SK-N-SH (cell line): ENCODE results near the gene CNBD2. TPM values are rescaled to one million over a fixed set of nuclear protein-coding genes. Genes with fewer than 3 reads are reported as not detected.

ENCODE experiments used
- CTCF ChIA-PET: fragments of 300-600, 350-600 bp; formaldehyde crosslinking; extraction: SDS; loops from one replicate; lab custom pipeline; 2021; lab: Yijun Ruan, JAX
- POLR2A ChIA-PET: fragments of 350-600 bp; sonication (Branson Sonifier 250); formaldehyde crosslinking; extraction: SDS; loops from one replicate; lab custom pipeline; 2020; ENCODE audit warnings: antibody characterized with exemption, inconsistent platforms; lab: Yijun Ruan, JAX
- DNase-seq: peaks from one replicate; pipeline ENCODE4 v3.0.0; 2012
- H2AFZ ChIP-seq: fragments of 200-600 bp; sonication (generic); 2 replicates; pipeline ENCODE4 v1.8.1; 2016; ENCODE audit warnings: antibody characterized with exemption, mild to moderate bottlenecking, low read depth
- H3F3A ChIP-seq: fragments of 200-600 bp; sonication (generic); replicated peaks from 2 replicates; pipeline ENCODE3; 2016; ENCODE audit warnings: antibody characterized with exemption, mild to moderate bottlenecking; ENCODE audit not compliant: insufficient read depth
- H3K27ac ChIP-seq, 2 experiments: fragments of 200-500 bp in 1 of 2; fragments of 200-600 bp in 1 of 2; sonication (Bioruptor generic) in 1 of 2; sonication (generic), shearing (Covaris generic) in 1 of 2; 2 replicates each; pipeline versions ENCODE4 v1.5.1 to v1.6.1; 2014 to 2016; ENCODE audit warnings: low read depth in 2 of 2, inconsistent platforms in 1 of 2, low read length in 1 of 2, mild to moderate bottlenecking in 1 of 2, mixed read lengths in 1 of 2
- H3K27me3 ChIP-seq: fragments of 200-600 bp; sonication (generic), shearing (Covaris generic); 2 replicates; pipeline ENCODE4 v1.6.1; 2016; ENCODE audit warnings: mixed run types; ENCODE audit not compliant: insufficient read depth
- H3K36me3 ChIP-seq, 2 experiments: fragments of 200-500 bp in 1 of 2; fragments of 200-600 bp in 1 of 2; sonication (Bioruptor generic) in 1 of 2; sonication (generic) in 1 of 2; replicated peaks in 1 of 2; 2 replicates each; pipeline versions ENCODE3 to v1.5.1; 2014 to 2016; ENCODE audit warnings: low read length in 1 of 2, mild to moderate bottlenecking in 1 of 2; ENCODE audit not compliant: insufficient read depth in 2 of 2, control insufficient read depth in 1 of 2
- H3K4me1 ChIP-seq, 2 experiments: fragments of 200-500 bp in 1 of 2; fragments of 200-600 bp in 1 of 2; sonication (Bioruptor generic) in 1 of 2; sonication (generic), shearing (Covaris generic) in 1 of 2; 2 replicates each; pipeline versions ENCODE4 v1.5.1 to v1.6.1; 2014 to 2016; ENCODE audit warnings: low read depth in 1 of 2, low read length in 1 of 2, mixed run types in 1 of 2; ENCODE audit not compliant: insufficient read depth in 2 of 2, control insufficient read depth in 1 of 2
- H3K4me2 ChIP-seq: fragments of 200-600 bp; sonication (generic), shearing (Covaris generic); 2 replicates; pipeline ENCODE4 v1.6.1; 2017; ENCODE audit warnings: mixed run types
- H3K4me3 ChIP-seq, 2 experiments: fragments of 200-500 bp in 1 of 2; fragments of 200-600 bp in 1 of 2; sonication (Bioruptor generic) in 1 of 2; sonication (generic), shearing (Covaris generic) in 1 of 2; 2 replicates each; pipeline versions ENCODE4 v1.5.1 to v1.8.1; 2014 to 2016; ENCODE audit warnings: low read depth in 2 of 2, inconsistent platforms in 1 of 2, low read length in 1 of 2, mild to moderate bottlenecking in 1 of 2, mixed read lengths in 1 of 2, moderate library complexity in 1 of 2
- H3K79me2 ChIP-seq: fragments of 200-600 bp; sonication (generic); 2 replicates; pipeline ENCODE4 v1.8.1; 2017; ENCODE audit warnings: mild to moderate bottlenecking; ENCODE audit not compliant: insufficient read depth
- H3K9ac ChIP-seq: fragments of 200-600 bp; sonication (generic); 2 replicates; pipeline ENCODE4 v1.6.1; 2017; ENCODE audit warnings: mixed run types
- H3K9me2 ChIP-seq: fragments of 200-600 bp; sonication (generic); 2 replicates; pipeline ENCODE4 v1.6.1; 2017; ENCODE audit warnings: mixed run types
- H3K9me3 ChIP-seq: fragments of 200-600 bp; sonication (generic); 2 replicates; pipeline ENCODE4 v1.6.1; 2017; ENCODE audit warnings: mixed run types, mild to moderate bottlenecking, moderate library complexity
- H4K20me1 ChIP-seq: fragments of 200-600 bp; sonication (generic); 2 replicates; pipeline ENCODE4 v1.6.1; 2017; ENCODE audit warnings: mild to moderate bottlenecking, mixed run types; ENCODE audit not compliant: insufficient read depth
- CHD2 ChIP-seq: fragments of 150-350 bp; IDR thresholded peaks from 2 replicates; pipeline ENCODE4 v1.6.1; 2018; ENCODE audit warnings: low read length; ENCODE audit not compliant: partially characterized antibody
- FOXM1 ChIP-seq: IDR thresholded peaks from 2 replicates; pipeline ENCODE4 v1.4.0; 2012; ENCODE audit warnings: low read depth, mild to moderate bottlenecking
- GABPA ChIP-seq: IDR thresholded peaks from 2 replicates; pipeline ENCODE4 v1.4.0; 2012; ENCODE audit warnings: low read depth, mild to moderate bottlenecking
- GATA2 ChIP-seq: sonication (generic); formaldehyde crosslinking; IDR thresholded peaks from 2 replicates; pipeline ENCODE4 v1.5.0; 2020; ENCODE audit warnings: mild to moderate bottlenecking, missing genetic modification reagents
- JUND ChIP-seq: IDR thresholded peaks from 2 replicates; pipeline ENCODE4 v1.4.0; 2012
- MEF2A ChIP-seq: IDR thresholded peaks from 2 replicates; pipeline ENCODE4 v1.4.0; 2012; ENCODE audit warnings: low read depth, borderline replicate concordance
- MXI1 ChIP-seq: IDR thresholded peaks from 2 replicates; pipeline ENCODE4 v1.6.1; 2012; ENCODE audit warnings: mild to moderate bottlenecking, low read depth, low read length, improper control_type of control experiment
- NFIC ChIP-seq: IDR thresholded peaks from 2 replicates; pipeline ENCODE4 v1.4.0; 2012; ENCODE audit warnings: borderline replicate concordance
- NRF1 ChIP-seq: IDR thresholded peaks from 2 replicates; pipeline ENCODE4 v1.6.1; 2012; ENCODE audit warnings: low read depth, mild to moderate bottlenecking, low read length
- POLR2AphosphoS5 ChIP-seq: IDR thresholded peaks from 2 replicates; pipeline ENCODE4 v1.6.1; 2012; ENCODE audit warnings: low read depth, low read length
- RCOR1 ChIP-seq: fragments of 150-350 bp; IDR thresholded peaks from 2 replicates; pipeline ENCODE4 v1.6.1; 2017; ENCODE audit warnings: antibody characterized with exemption, low read length
- RXRA ChIP-seq: IDR thresholded peaks from 2 replicates; pipeline ENCODE4 v1.4.0; 2012; ENCODE audit warnings: low read depth, mild to moderate bottlenecking, borderline replicate concordance
- SIN3A ChIP-seq: IDR thresholded peaks from 2 replicates; pipeline ENCODE4 v1.6.1; 2012; ENCODE audit warnings: low read depth, mild to moderate bottlenecking, low read length, moderate library complexity, borderline replicate concordance
- SMC3 ChIP-seq: IDR thresholded peaks from 2 replicates; pipeline ENCODE4 v1.6.1; 2012; ENCODE audit warnings: low read depth, low read length, improper control_type of control experiment
- TCF12 ChIP-seq: IDR thresholded peaks from 2 replicates; pipeline ENCODE4 v1.4.0; 2012
- TEAD4 ChIP-seq: IDR thresholded peaks from 2 replicates; pipeline ENCODE4 v1.4.0; 2012; ENCODE audit warnings: mild to moderate bottlenecking, borderline replicate concordance; ENCODE audit not compliant: insufficient read depth
- YY1 ChIP-seq: IDR thresholded peaks from 2 replicates; pipeline ENCODE4 v1.4.0; 2012; ENCODE audit warnings: low read depth, mild to moderate bottlenecking
- WGBS: methylation state at CpG from one replicate; pipeline ENCODE4 v1.1.6; 2017; ENCODE audit warnings: low lambda C conversion rate; 5-methylcytosine and 5-hydroxymethylcytosine counted together
- polyA plus RNA-seq, 3 experiments: library from polyadenylated mRNA; depleted of rRNA; stranded (reverse); fragments of >200 nt; gene quantifications; 2 replicates each; pipeline ENCODE4 v1.2.3, GENCODE V29; 2012
- TF ChIP-seq, protein P1 (sequence below): fragments of 150-350 bp; IDR thresholded peaks from 2 replicates; pipeline ENCODE4 v1.6.1; 2016; ENCODE audit warnings: mild to moderate bottlenecking, low read depth, low read length
- TF ChIP-seq, protein P2 (sequence below): IDR thresholded peaks from 2 replicates; pipeline ENCODE4 v1.4.0; 2012; ENCODE audit warnings: low read depth, borderline replicate concordance
- TF ChIP-seq, protein P3 (sequence below): IDR thresholded peaks from 2 replicates; pipeline ENCODE4 v1.4.0; 2012; ENCODE audit warnings: low read depth, borderline replicate concordance
- TF ChIP-seq, protein P4 (sequence below): fragments of 150-350 bp; IDR thresholded peaks from 2 replicates; pipeline ENCODE4 v1.6.1; 2017; ENCODE audit warnings: antibody characterized with exemption, low read length, low read depth, borderline replicate concordance
- TF ChIP-seq, protein P5 (sequence below): IDR thresholded peaks from 2 replicates; pipeline ENCODE4; 2012

CNBD2 gene
- polyA plus RNA-seq, 1 of the 3 experiments (the other 2 are of a cell fraction): 5.6 TPM

DNA sequence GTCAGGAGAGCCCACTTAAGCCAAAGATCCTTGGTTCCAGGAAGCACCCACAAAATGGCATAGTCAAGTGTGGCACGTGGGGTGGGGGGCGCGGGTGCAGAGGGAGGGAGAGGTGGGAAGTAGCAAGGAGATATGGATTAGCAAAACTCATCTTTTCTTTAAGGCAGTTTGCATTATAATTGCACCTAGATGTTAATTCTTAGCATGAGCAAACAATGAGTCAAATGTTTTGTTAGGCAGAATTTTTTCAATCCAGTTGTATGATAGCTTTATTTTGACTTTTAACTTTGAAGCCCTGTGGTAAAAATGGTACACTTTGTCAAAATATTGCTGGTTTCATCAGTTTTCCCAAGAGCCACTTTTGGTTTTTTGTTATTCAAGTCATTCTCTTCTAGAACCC is 29.1 kb upstream of the CNBD2 start:
- Histone ChIP-seq H3K4me3 (no peak overlapping the region), H3K9me2 (no peaks in the 10 kb centered on the region), H3K9me3 (no peaks in the 10 kb centered on the region), H3K79me2 (peaks cover 4% of the 10 kb centered on the region; the same call in 1 of the 2 replicates), H3F3A (no peaks in the 10 kb centered on the region), H4K20me1 (no peaks in the 10 kb centered on the region), H3K27me3 (no peaks in the 10 kb centered on the region), H3K27ac (no peak overlapping the region), H3K4me2 (no peak overlapping the region), H3K36me3 (peaks cover 11 to 31% of the 10 kb centered on the region in 2 experiments), H2AFZ (no peak overlapping the region), H3K9ac (no peak overlapping the region), H3K4me1 (peaks cover 0 to 5% of the 10 kb centered on the region in 2 experiments; a peak in 1 of 4 replicates)
- POLR2A ChIA-PET: no interaction called here
- TF ChIP-seq POLR2AphosphoS5: no peak
- no peak for TF ChIP-seq JUND
- TF ChIP-seq MEF2A: no peak
- no peak for TF ChIP-seq SMC3
- no peak for TF ChIP-seq MXI1
- no peak for TF ChIP-seq TEAD4
- no peak for TF ChIP-seq TCF12
- TF ChIP-seq, protein P1, sequence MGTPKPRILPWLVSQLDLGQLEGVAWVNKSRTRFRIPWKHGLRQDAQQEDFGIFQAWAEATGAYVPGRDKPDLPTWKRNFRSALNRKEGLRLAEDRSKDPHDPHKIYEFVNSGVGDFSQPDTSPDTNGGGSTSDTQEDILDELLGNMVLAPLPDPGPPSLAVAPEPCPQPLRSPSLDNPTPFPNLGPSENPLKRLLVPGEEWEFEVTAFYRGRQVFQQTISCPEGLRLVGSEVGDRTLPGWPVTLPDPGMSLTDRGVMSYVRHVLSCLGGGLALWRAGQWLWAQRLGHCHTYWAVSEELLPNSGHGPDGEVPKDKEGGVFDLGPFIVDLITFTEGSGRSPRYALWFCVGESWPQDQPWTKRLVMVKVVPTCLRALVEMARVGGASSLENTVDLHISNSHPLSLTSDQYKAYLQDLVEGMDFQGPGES: no peak
- TF ChIP-seq YY1: no peak
- no peak for TF ChIP-seq GABPA
- TF ChIP-seq NRF1: no peak
- TF ChIP-seq, protein P2, sequence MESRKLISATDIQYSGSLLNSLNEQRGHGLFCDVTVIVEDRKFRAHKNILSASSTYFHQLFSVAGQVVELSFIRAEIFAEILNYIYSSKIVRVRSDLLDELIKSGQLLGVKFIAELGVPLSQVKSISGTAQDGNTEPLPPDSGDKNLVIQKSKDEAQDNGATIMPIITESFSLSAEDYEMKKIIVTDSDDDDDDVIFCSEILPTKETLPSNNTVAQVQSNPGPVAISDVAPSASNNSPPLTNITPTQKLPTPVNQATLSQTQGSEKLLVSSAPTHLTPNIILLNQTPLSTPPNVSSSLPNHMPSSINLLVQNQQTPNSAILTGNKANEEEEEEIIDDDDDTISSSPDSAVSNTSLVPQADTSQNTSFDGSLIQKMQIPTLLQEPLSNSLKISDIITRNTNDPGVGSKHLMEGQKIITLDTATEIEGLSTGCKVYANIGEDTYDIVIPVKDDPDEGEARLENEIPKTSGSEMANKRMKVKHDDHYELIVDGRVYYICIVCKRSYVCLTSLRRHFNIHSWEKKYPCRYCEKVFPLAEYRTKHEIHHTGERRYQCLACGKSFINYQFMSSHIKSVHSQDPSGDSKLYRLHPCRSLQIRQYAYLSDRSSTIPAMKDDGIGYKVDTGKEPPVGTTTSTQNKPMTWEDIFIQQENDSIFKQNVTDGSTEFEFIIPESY: no peak
- TF ChIP-seq RCOR1: no peak
- no peak for TF ChIP-seq CHD2
- no peak for TF ChIP-seq RXRA
- DNase-seq: no peak
- CTCF ChIA-PET: interaction anchor here (5.8 kb wide), 1 partner anchor 15 kb away, joined by 29 read pairs; the partner anchor contains the start of gene SCAND1
- WGBS: 98% methylated on average over 3 of the region's 3 CpGs

DNA sequence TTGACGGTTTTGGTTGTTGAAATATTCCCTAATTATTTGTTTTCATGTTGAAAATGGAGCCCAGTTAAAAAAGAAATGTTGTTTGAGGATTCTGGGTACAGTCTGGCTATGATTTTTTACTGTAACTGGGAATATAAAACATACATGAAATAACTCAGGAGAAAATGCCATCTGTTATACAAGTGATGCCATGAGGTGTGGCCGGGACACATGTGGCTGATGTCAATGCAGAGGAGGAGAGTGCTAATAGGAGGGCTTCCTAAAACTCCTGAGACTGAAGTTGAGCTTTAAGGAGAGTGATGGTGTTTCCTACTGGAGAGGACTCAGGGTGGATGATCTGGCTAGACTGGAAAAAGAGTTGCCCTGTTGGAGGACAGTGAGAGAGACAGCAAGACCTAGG is 26.8 kb upstream of the CNBD2 start:
- Histone ChIP-seq H3K27ac (no peak overlapping the region), H3K27me3 (no peaks in the 10 kb centered on the region), H2AFZ (no peak overlapping the region), H3K9me3 (no peaks in the 10 kb centered on the region), H3K4me1 (peaks cover 0 to 5% of the 10 kb centered on the region in 2 experiments; a peak in 1 of 4 replicates), H3K4me2 (no peak overlapping the region), H3F3A (no peaks in the 10 kb centered on the region), H3K36me3 (peaks cover 21 to 34% of the 10 kb centered on the region in 2 experiments), H3K9me2 (no peaks in the 10 kb centered on the region), H3K79me2 (peaks cover 4% of the 10 kb centered on the region; the same call in 1 of the 2 replicates), H4K20me1 (no peaks in the 10 kb centered on the region), H3K4me3 (no peak overlapping the region), H3K9ac (no peak overlapping the region)
- no peak for DNase-seq
- 95% methylated on average over 2 of the region's 2 CpGs for whole genome bisulfite sequencing
- ChIA-PET POLR2A (no interaction called here), CTCF (interaction anchor here (1.8 to 5.8 kb wide), 2 partner anchors 13 to 197 kb away, joined by 4 to 29 read pairs; partner anchors contain the start of gene SCAND1)
- TF ChIP-seq JUND: no peak
- no peak for TF ChIP-seq RXRA
- TF ChIP-seq SMC3: no peak
- no peak for TF ChIP-seq SIN3A
- TF ChIP-seq NRF1: no peak
- TF ChIP-seq, protein P3, sequence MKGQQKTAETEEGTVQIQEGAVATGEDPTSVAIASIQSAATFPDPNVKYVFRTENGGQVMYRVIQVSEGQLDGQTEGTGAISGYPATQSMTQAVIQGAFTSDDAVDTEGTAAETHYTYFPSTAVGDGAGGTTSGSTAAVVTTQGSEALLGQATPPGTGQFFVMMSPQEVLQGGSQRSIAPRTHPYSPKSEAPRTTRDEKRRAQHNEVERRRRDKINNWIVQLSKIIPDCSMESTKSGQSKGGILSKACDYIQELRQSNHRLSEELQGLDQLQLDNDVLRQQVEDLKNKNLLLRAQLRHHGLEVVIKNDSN: no peak
- TF ChIP-seq FOXM1: no peak
- TF ChIP-seq, protein P4, sequence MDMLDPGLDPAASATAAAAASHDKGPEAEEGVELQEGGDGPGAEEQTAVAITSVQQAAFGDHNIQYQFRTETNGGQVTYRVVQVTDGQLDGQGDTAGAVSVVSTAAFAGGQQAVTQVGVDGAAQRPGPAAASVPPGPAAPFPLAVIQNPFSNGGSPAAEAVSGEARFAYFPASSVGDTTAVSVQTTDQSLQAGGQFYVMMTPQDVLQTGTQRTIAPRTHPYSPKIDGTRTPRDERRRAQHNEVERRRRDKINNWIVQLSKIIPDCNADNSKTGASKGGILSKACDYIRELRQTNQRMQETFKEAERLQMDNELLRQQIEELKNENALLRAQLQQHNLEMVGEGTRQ: no peak
- TF ChIP-seq YY1: no peak
- TF ChIP-seq MXI1: no peak
- no peak for TF ChIP-seq NFIC
- TF ChIP-seq GATA2: no peak
- TF ChIP-seq, protein P5, sequence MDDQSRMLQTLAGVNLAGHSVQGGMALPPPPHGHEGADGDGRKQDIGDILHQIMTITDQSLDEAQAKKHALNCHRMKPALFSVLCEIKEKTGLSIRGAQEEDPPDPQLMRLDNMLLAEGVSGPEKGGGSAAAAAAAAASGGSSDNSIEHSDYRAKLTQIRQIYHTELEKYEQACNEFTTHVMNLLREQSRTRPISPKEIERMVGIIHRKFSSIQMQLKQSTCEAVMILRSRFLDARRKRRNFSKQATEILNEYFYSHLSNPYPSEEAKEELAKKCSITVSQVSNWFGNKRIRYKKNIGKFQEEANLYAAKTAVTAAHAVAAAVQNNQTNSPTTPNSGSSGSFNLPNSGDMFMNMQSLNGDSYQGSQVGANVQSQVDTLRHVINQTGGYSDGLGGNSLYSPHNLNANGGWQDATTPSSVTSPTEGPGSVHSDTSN: no peak
